HAP-1 (cell line): ENCODE measurements around the gene SLC9A7.
"Not testable (repeated sequence)": the region's sequence is repeated elsewhere in the genome, so short reads cannot be mapped to it uniquely, and the experiment has no call there.

ENCODE experiments used
- DNase-seq, 2 experiments: peaks; one replicate each; pipeline ENCODE4 v3.0.0-alpha.2; 2016 to 2020; ENCODE audit warnings: low spot score in 2 of 2
- H3K27me3 ChIP-seq: fragments of 250-450 bp; sonication (Bioruptor Pico); 2 replicates; pipeline ENCODE4 v1.5.1; 2020; ENCODE audit warnings: low read depth, mild to moderate bottlenecking, moderate library complexity
- H3K36me3 ChIP-seq: fragments of 250-450 bp; sonication (Bioruptor Pico); replicated peaks from 2 replicates; pipeline ENCODE4 v1.5.1; 2020; ENCODE audit warnings: mild to moderate bottlenecking
- H3K4me1 ChIP-seq: fragments of 250-450 bp; sonication (Bioruptor Pico); 2 replicates; pipeline ENCODE4 v1.5.1; 2020; ENCODE audit warnings: mild to moderate bottlenecking
- H3K4me3 ChIP-seq: fragments of 250-450 bp; sonication (Bioruptor Pico); 2 replicates; pipeline ENCODE4 v1.5.1; 2020; ENCODE audit warnings: mild to moderate bottlenecking, moderate library complexity
- H3K9me3 ChIP-seq: fragments of 250-450 bp; sonication (Bioruptor Pico); 2 replicates; pipeline ENCODE4 v1.5.1; 2020; ENCODE audit warnings: mild to moderate bottlenecking, moderate library complexity
- in situ Hi-C: fragments of 300-500 bp; cut with MboI; formaldehyde crosslinking; loops from 3 replicates; pipeline ENCODE4 v1.14.3; 2020; ENCODE audit warnings: low sequenced_read_pairs, inconsistent platforms, mixed read lengths

SLC9A7 gene

DNA sequence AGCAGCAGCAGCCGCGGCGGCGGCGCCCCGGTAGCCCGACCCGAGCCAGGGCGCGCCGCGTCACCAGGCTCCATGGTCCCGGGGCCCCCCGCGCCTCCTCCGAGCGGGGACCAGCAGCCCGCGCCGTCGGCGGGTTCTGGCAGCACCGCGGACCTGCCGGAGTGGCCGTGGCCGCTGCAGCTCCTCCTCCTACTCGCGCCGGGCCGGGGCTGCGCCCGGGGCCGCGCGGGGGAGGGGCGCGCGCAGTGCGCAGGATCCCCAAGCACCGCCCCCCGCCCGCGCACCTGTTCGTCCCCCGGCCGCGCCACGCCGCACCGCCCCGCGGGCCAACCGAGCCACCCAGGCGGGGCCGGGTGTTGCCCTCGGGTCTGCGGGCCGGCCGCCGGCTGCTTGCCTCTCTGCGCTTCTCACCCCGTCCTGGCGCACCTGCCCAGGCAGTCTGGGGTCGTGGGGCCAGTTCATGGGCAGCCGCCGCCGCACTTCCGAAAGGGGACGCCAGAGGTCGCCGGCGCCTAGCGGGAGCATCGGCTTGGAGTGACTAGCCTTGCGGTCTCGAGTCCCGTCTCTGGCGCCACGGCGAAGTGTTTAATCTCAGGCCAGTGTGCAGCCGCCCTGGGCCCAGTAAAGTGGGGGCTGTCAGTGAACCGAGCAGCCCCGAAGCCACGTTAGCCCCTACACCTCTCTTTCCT, at the start of gene SLC9A7:
SLC9A7 (minus strand) TSS at position 163 of the 689 bp plus-strand sequence; CDS start at position 74, 89 bp downstream.
- in situ Hi-C loops = no loop called here
- Histone ChIP-seq H3K36me3 (no peaks in the 10 kb centered on the region), H3K4me3 (peak within 1 kb of the TSS; percentile 64), H3K4me1 (peaks cover 14% of the 10 kb centered on the region), H3K9me3 (no peaks in the 10 kb centered on the region), H3K27me3 (no peaks in the 10 kb centered on the region)
- peak; percentile 67 to 94 for DNase-seq

DNA sequence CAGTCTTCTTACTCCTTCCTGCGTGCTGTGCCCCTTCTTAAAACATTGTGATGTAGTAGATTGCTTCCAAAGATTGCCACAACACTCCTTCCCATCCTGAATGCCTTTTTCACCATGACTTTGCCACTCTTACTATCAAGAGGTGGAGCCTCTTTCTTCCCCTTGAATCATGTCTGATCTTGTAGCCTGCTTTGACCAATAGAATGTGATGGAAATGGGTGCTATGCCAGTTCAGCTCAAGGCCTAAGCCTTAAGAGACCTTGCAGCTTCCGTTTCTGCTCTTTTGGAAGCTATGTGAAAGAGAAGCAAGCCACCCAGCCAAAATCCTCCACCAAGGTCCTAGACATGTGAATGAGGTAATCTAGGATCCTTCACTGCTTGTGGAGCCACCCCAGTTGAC, 46.4 kb upstream of the SLC9A7 start:
- no peaks in the 10 kb centered on the region for H3K4me1 ChIP-seq
- H3K9me3 ChIP-seq = no peaks in the 10 kb centered on the region
- H3K36me3 ChIP-seq = no peaks in the 10 kb centered on the region
- no peak for DNase-seq
- no peak overlapping the region for H3K4me3 ChIP-seq
- peaks cover 7% of the 10 kb centered on the region for H3K27me3 ChIP-seq
- in situ Hi-C loops = no loop called here

DNA sequence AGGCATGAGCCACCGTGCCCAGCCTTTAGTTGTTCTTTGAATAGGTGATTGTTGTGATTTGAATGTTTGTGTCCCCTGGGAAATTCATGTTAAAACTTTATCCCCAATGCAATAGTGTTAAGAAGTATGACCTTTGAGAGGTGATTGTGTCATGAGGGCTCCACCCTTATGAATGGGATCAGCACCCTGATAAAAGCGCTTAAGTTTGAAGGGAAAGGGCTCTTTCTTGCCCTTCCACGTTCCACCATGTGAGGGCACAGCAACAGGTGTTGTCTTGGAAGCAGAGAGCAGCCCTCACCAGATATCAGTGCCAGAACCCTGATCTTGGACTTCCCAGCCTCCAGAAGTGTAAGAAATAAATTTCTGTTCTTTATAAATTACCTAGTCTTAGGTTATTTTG, 44.2 kb upstream of the SLC9A7 start:
- DNase-seq = peak in 1 of 2 experiments; percentile 25
- Histone ChIP-seq H3K4me3 (no peak overlapping the region), H3K4me1 (no peaks in the 10 kb centered on the region), H3K27me3 (no peaks in the 10 kb centered on the region), H3K9me3 (no peaks in the 10 kb centered on the region), H3K36me3 (no peaks in the 10 kb centered on the region)
- in situ Hi-C loops = no loop called here

DNA sequence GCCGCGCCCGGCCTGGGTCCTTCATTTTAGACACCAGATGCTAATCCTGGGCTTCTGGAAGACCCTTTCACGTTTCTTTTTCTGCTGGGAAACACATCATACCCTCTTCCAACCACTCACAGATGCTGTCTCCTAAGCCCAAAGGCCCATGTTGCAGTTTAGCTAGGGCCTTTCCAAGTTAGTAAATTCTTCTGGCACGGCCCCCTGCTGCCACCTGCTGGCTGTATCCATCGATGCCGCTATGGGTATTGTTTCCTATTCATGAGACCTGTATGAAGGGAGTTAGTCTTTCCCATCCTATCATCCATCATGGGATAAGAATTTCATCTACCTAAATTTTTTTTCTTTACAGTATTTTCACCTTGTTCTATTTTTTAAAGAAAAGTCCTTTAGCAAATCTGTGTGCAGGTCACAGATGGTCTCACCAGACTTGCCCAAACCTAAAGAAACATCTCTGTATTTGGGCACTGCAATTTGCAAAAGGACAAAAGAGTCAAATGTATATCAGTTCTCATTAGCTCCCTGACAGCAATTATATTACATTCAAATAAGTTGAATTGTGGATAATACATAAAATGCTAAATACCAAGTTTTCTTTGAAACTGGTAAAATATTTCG, 37.8 kb upstream of the SLC9A7 start:
- Histone ChIP-seq H3K4me3 (no peak overlapping the region), H3K36me3 (no peaks in the 10 kb centered on the region), H3K9me3 (no peaks in the 10 kb centered on the region), H3K27me3 (no peaks in the 10 kb centered on the region), H3K4me1 (no peaks in the 10 kb centered on the region; the same call in 1 of the 2 replicates)
- peak; percentile 61 to 90 for DNase-seq
- in situ Hi-C loops = no loop called here

DNA sequence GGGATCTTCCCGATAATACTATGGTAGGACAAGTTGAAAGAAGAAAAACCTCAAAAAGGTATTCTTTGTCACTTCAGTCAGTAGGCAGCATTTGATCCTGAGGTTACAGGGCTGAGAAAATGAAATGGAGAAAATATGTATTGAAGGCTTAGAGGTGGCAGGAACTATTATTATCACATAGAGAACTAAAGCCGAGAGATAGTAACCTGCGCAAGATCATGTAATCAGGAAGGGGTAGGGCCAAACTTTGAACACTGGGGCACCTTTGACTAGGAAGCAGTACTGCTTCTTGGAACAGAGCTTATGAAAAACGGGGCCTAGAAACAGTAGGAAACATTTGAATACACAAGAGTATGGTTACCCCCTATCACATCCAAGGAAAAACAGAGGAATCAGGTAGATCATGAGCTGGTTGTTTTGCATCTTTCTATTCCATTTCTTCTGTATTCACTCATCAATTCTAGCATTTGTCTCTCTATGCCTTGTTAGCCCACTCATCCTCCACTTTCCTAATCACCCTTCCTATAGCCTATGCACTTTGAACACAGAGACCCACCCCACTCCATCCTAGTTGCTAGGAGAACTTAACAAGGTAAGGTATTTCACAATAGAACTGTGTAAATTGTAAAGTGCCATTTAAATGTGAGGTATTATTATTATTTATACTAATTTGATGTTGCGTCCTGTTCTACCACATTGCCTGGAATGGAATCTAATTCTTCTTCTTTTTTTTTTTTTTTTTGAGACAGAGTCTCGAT, 34.6 kb upstream of the SLC9A7 start:
- DNase-seq = no peak
- H3K27me3 ChIP-seq = no peaks in the 10 kb centered on the region
- no peaks in the 10 kb centered on the region for H3K9me3 ChIP-seq
- H3K4me3 ChIP-seq = no peak overlapping the region
- H3K4me1 ChIP-seq = no peaks in the 10 kb centered on the region; the same call in 1 of the 2 replicates
- in situ Hi-C loops = no loop called here
- H3K36me3 ChIP-seq = no peaks in the 10 kb centered on the region

DNA sequence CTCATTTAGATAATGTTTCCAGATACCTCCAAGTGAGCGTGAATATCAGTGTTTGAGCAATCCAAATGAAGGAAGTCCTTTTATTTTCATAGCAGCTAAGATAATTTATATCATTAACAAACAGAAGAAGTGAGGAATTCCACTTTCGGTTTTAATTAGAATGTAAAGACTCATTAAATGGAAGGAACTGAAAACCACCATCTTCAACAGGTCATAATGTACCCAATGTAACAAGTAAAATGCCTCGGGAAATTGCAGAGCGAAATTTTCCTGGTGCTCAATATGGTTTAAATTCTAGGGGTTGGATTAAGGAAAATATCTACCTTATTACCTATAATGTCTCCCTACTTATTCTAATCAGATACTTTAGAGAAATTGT, 33.9 kb upstream of the SLC9A7 start:
- DNase-seq = no peak
- Histone ChIP-seq H3K4me1 (no peaks in the 10 kb centered on the region; the same call in 1 of the 2 replicates), H3K36me3 (no peaks in the 10 kb centered on the region), H3K27me3 (no peaks in the 10 kb centered on the region), H3K9me3 (no peaks in the 10 kb centered on the region), H3K4me3 (no peak overlapping the region)
- in situ Hi-C loops = no loop called here

DNA sequence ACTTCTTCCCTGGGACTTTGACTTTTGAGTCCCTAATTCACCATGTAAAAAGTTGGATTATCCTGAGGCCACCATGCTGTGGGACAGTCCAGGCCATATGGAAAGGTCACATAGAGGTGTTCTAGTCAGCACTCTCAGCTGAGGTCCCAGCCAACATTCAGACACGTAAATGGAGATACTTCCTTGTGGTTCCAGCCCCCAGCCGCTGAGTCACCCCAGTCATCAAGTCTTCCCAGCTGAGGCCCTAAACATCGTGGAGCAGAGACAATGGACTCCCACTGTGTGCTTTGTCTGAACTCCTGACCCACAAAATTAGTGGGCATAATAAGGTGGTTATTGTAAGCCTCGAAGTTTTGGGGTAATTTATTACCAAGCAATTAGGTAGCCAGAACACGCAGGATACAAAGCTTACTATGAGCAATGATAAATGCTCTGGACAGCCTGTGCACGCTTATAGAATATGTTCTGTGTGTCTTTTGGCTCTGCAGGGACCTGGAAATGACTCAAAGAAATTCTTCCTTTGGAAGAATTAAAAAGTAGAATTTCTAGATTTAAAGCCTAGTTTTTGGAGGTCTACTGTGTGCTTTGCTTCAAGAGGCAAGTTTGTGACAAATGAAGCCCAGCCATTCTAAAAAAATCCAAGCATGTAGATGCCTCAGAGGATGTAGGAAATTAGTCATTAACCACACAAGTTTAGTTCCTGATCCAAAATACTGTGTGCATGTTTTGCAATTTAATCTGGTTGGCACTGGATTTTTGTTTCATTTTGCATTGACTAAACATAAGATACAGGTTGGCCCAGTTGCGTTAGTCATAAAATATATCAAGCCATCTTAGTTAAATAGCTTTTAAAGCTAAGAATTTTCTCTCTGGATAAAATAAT, 33.2 kb upstream of the SLC9A7 start:
- Histone ChIP-seq H3K27me3 (no peaks in the 10 kb centered on the region), H3K9me3 (no peaks in the 10 kb centered on the region), H3K4me1 (no peaks in the 10 kb centered on the region; the same call in 1 of the 2 replicates), H3K4me3 (no peak overlapping the region), H3K36me3 (no peaks in the 10 kb centered on the region)
- in situ Hi-C loops = no loop called here
- peak in 1 of 2 experiments; percentile 15 for DNase-seq

DNA sequence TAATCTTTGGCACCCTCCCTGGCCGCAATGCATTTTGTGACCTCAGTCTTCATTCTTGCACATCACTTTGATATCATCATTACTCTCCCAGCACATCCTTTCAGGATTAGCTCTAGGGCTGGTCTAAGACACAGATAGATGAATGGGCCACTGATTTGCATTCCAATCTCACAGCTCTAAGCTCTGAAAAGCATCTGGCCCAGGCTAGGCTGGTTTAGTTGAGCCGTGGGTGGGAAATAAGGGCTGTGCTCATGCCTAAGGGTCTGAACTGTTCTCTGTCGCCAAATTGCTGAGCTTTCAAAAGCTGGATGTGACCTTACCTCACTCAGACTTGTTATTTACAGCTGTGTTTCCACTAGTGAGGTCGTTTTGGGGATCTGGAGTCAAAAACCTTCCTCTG, 30.0 kb upstream of the SLC9A7 start:
- Histone ChIP-seq H3K36me3 (no peaks in the 10 kb centered on the region), H3K4me1 (no peaks in the 10 kb centered on the region; the same call in 1 of the 2 replicates), H3K4me3 (no peak overlapping the region), H3K27me3 (no peaks in the 10 kb centered on the region), H3K9me3 (no peaks in the 10 kb centered on the region)
- in situ Hi-C loops = no loop called here
- peak; percentile 51 for DNase-seq

DNA sequence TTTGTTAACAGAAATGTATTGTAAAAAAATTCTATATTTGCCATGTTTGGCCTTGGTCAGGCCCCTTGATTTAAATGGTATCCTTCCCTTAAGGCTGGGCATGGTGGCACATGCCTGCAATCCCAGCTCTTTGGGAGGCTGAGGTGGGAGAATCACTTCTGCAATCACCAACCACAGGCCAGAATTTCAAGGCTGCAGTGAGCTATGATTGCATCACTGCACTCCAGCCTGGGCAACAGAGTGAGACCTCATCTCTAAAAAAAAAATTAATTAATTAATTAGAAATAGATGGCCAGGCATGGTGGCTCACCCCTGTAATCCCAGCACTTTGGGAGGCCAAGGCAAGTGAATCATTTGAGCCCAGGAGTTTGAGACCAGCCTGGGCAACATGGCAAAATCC, 25.5 kb upstream of the SLC9A7 start:
- H3K4me1 ChIP-seq, in situ Hi-C loops, H3K4me3 ChIP-seq, H3K27me3 ChIP-seq, DNase-seq, H3K9me3 ChIP-seq, H3K36me3 ChIP-seq: not testable (repeated sequence)

DNA sequence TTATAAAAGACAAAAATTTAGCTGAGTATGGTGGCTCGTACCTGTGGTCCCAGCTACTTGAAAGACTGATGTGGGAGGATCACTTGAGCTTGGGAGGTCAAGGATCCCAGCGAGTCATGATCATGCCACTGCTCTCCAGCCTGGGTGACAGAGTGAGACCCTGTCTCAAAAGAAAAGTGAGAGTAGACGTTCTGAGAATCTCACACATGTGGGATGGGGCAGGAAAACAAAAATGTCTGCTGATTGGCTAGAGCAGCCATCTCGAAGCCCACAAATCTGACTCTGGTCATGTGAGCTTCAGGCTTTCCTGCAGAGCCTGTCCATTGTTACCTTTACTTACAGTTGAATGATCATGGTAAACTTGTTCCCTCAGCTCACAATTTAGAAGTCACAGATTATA, 23.1 kb upstream of the SLC9A7 start:
- no peak overlapping the region for H3K4me3 ChIP-seq
- H3K27me3 ChIP-seq = no peaks in the 10 kb centered on the region
- in situ Hi-C loops = no loop called here
- DNase-seq = no peak
- no peaks in the 10 kb centered on the region for H3K36me3 ChIP-seq
- H3K4me1 ChIP-seq = peaks cover 5% of the 10 kb centered on the region; the same call in 1 of the 2 replicates
- no peaks in the 10 kb centered on the region for H3K9me3 ChIP-seq

DNA sequence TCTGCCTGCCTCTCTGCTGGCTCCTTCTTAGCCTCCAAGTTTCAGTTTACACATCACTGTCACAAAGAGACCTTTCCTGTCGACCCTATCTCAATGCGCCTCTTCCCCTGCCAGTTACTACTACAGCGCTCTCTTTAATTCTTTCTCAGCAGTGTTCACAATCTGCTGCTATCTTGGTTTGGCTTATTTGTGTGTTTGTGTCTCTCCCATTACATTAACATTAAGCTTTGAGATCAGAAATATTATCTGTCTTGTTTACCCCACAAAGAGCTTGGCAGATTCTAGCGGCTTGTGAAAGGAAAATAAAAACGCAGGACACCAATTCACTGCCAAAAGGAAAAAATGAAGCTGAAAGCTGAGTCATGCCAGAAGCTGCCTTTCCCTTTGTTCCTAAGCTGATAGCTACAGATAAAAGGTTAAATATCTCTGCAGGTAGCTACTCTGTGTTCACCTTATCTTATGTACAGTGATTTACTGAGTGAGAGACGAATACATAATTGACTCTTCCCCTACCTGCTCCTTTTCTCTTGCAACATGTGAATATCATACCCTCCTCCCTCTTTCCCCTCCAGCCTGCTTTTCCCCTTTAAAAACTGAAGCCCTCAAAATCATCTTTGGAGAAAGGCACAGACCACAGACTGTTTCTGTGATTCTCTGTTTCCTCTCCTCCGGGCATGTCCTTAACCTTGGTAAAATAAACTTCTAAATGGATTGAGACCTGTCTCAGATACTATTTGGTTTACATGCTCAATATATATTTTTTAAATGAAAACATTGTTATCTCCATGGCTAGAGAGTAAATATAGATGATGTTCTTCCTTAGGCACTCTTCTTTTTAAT, 19.3 kb upstream of the SLC9A7 start:
- DNase-seq = no peak
- no peak overlapping the region for H3K4me3 ChIP-seq
- in situ Hi-C loops = no loop called here

DNA sequence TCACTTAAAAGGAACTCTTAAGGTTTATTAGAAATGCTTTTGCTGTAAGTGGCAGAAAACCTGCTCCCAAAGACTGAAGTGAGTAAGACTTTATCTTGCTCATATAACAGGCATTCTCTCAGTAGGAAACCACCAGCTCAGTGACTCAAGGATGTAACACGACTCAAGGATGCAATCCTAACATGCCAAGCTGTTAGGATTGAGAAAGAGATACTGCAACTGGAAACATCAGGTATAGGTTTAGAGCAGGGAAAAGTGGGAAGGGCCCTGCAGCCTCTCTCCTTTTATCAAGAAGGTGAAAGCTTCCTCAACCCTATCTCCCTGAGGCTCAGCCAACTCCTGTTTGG, 11.9 kb upstream of the SLC9A7 start:
- no peaks in the 10 kb centered on the region for H3K4me1 ChIP-seq
- no peaks in the 10 kb centered on the region for H3K27me3 ChIP-seq
- in situ Hi-C loops = no loop called here
- no peaks in the 10 kb centered on the region for H3K36me3 ChIP-seq
- no peaks in the 10 kb centered on the region for H3K9me3 ChIP-seq
- no peak overlapping the region for H3K4me3 ChIP-seq
- DNase-seq = no peak

More for the DNA sequence above, 19.3 kb upstream of the SLC9A7 start:
- H3K27me3 ChIP-seq = no peaks in the 10 kb centered on the region
- H3K9me3 ChIP-seq = no peaks in the 10 kb centered on the region
- H3K4me1 ChIP-seq = peaks cover 5% of the 10 kb centered on the region; the same call in 1 of the 2 replicates
- H3K36me3 ChIP-seq = no peaks in the 10 kb centered on the region
